SK-N-SH treated with all-trans-retinoic acid at 6 μM for 48 hours (cell line): ENCODE results near the gene ADGRF5.

Experiments used
- ARNTL ChIP-seq: fragments of 450-650 bp; formaldehyde crosslinking; IDR thresholded peaks from 2 replicates; pipeline ENCODE4 v1.5.0; 2020; ENCODE audit warnings: low read depth, mild to moderate bottlenecking, moderate library complexity, borderline replicate concordance
- TF ChIP-seq, protein P1 (sequence below): fragments of 250-450 bp; sonication (Bioruptor Pico); IDR thresholded peaks from 2 replicates; pipeline ENCODE4 v1.8.0; 2020; ENCODE audit warnings: mild to moderate bottlenecking, moderate library complexity, borderline replicate concordance

DNA sequence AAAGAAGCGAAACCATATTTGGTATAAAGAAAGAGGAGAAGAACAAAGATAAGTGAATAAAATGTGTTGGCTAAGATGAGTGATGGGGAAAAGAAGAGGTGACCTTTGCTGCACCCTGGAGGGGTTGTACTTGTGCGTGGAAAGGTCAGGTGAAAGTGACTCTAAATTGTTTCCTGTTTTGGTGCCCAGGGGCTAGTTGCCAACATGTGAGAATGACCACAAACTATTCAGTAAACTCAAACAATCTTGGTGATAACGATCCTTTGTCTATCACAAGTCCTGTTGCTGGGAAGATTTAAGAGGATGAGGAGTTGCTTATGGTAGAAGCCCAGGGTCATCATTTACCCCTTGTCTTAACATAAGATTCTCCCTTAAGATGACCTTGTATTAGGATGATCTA, 57.9 kb downstream of the ADGRF5 start:
- no peak for TF ChIP-seq ARNTL
- TF ChIP-seq, protein P1, sequence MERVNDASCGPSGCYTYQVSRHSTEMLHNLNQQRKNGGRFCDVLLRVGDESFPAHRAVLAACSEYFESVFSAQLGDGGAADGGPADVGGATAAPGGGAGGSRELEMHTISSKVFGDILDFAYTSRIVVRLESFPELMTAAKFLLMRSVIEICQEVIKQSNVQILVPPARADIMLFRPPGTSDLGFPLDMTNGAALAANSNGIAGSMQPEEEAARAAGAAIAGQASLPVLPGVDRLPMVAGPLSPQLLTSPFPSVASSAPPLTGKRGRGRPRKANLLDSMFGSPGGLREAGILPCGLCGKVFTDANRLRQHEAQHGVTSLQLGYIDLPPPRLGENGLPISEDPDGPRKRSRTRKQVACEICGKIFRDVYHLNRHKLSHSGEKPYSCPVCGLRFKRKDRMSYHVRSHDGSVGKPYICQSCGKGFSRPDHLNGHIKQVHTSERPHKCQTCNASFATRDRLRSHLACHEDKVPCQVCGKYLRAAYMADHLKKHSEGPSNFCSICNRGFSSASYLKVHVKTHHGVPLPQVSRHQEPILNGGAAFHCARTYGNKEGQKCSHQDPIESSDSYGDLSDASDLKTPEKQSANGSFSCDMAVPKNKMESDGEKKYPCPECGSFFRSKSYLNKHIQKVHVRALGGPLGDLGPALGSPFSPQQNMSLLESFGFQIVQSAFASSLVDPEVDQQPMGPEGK, result no peak
